ENCODE results near the gene PAX9.

DNA sequence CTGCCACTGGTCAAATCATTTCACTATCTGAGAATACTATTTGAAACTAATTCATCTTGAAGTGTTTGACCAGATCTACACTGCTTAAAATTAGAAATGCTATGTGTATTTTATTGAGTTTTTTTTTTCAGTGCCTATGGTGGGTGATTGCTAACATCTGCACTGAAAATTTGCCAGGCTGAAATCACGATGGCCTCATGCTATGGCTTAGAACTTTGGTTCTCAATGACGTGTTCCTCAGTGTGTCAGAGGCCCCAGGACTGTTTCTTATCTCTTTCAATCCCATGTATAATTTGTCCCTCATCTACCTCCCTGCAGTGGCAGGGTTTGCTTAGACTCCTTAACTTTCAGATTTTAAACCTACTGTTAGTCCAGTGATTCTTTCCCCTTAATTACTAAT is 43.0 kb upstream of the PAX9 start:
- TF ChIP-seq ATF1 (CRISPR knock-in tag; IDR thresholded peaks at IDR 0.05) (no peak), ATF1 (tag; IDR thresholded peaks at IDR 0.05) (no peak), CTCF (IDR thresholded peaks at IDR 0.05 in 2 of 3, conservative IDR thresholded peaks at IDR 0.05 in 1 of 3; ENCODE audit: insufficient read depth in 2 of 3, low read depth in 1 of 3, low read length in 3 of 3) (no peak), ZNF217 (CRISPR knock-in tag; IDR thresholded peaks at IDR 0.05) (no peak), EGR1 (conservative IDR thresholded peaks at IDR 0.05) (no peak), ZNF274 (IDR thresholded peaks at IDR 0.05; ENCODE audit: borderline replicate concordance, low read depth, low read length) (no peak), MAFK (IDR thresholded peaks at IDR 0.05; ENCODE audit: low read length) (no peak), TCF7L2 (IDR thresholded peaks at IDR 0.05; ENCODE audit: low read depth, low read length) (no peak)

Measured in K562 (cell line).